Peyer's patch (tissue), 4 donors: ENCODE results near the gene MED9.

ENCODE experiments used
- POLR2A ChIP-seq, 2 donors: fragments of 450-650 bp; IDR thresholded peaks; one replicate each; pipeline ENCODE4 v1.5.1; 2017; ENCODE audit warnings: antibody characterized with exemption in 2 of 2, mild to moderate bottlenecking in 2 of 2, moderate library complexity in 2 of 2
- TF ChIP-seq, protein P1 (sequence below), 6 experiments: fragments of 450-650 bp in 4 of 6; fragments of 200-600 bp in 2 of 6; sonication (generic) in 1 of 6; IDR thresholded peaks; one replicate each; pipeline ENCODE4 v1.5.1; 2017 to 2019; ENCODE audit warnings: antibody characterized with exemption in 6 of 6, mild to moderate bottlenecking in 3 of 6, moderate library complexity in 1 of 6

DNA sequence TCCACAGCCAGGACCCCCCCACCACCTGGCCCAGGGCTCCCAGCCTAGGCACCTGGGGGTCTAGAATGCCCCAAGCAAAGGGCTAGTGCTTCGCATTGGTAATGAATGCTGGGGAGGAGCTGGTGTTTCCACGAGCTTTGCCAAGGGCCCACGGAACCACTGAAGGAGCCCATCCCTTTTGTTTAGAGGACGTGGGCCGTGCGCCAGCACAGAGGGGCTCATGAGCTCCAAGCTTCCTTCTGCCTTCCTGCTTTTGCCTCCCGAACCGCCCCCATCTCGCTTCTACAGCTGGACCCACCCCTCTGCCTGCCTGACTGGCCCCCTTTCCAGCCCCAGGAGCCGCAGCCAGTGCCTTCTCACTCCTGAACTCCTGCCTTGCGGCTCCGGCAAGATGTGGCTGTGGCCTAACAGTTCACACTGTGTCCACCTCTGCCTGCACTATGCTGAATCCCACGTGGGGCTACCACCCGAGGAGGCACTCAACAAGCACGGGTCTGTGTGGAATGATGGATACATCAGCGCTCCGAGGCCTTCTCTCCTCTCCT is 51.2 kb downstream of the MED9 start:
- TF ChIP-seq, protein P1, sequence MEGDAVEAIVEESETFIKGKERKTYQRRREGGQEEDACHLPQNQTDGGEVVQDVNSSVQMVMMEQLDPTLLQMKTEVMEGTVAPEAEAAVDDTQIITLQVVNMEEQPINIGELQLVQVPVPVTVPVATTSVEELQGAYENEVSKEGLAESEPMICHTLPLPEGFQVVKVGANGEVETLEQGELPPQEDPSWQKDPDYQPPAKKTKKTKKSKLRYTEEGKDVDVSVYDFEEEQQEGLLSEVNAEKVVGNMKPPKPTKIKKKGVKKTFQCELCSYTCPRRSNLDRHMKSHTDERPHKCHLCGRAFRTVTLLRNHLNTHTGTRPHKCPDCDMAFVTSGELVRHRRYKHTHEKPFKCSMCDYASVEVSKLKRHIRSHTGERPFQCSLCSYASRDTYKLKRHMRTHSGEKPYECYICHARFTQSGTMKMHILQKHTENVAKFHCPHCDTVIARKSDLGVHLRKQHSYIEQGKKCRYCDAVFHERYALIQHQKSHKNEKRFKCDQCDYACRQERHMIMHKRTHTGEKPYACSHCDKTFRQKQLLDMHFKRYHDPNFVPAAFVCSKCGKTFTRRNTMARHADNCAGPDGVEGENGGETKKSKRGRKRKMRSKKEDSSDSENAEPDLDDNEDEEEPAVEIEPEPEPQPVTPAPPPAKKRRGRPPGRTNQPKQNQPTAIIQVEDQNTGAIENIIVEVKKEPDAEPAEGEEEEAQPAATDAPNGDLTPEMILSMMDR (IDR thresholded peaks at IDR 0.05) = no peak
- TF ChIP-seq POLR2A (IDR thresholded peaks at IDR 0.05) = no peak
